HG03460 (cell line): ENCODE results near the gene PPT1.

Experiments
- ATAC-seq: cut with Tn5 transposase; IDR thresholded peaks from one replicate; pipeline ENCODE4 v1.9.1; 2021; ENCODE audit not compliant: unreplicated experiment

PPT1 gene

DNA sequence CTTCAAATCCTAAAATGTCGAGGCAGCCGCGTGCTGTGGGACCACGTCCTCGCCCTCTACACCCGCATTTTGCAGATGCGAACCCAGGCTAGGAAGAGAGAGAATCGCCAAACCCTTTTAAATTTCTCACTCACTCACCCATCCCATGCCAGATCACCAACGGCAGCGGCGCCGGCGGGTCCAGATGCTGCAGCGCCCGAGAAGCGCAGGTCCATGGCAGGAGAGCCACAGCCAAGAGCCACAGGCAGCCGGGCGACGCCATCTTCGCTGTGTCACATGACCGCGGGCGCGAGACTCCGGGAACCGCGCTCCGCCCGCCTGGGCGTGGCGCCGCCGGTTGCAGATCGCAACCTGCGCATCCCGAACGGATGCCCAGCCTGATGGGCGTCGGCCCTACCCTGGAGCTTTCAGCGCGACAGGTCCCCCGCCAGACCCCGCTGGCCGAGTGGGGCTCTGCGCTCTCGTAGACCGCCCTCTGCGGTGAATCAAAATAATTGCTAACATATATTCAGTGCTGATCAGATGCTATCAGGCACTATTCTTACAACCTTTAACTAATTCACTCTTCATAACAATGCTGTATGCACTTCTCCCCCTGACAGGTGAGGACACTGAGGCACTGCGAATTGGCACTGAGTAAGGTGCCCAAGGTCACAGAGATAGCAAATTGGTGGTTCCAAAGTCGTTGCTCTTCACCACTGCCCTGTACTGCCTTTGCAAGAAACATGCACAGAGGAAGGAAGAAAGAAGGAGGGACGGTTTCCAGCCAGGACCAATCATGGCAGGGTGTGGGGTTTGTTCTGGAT lies at the start of gene PPT1:
PPT1 (minus strand) TSS at position 276 of the 806 bp plus-strand sequence; CDS start at position 262, 14 bp downstream.
- peak; percentile 91 for ATAC-seq

DNA sequence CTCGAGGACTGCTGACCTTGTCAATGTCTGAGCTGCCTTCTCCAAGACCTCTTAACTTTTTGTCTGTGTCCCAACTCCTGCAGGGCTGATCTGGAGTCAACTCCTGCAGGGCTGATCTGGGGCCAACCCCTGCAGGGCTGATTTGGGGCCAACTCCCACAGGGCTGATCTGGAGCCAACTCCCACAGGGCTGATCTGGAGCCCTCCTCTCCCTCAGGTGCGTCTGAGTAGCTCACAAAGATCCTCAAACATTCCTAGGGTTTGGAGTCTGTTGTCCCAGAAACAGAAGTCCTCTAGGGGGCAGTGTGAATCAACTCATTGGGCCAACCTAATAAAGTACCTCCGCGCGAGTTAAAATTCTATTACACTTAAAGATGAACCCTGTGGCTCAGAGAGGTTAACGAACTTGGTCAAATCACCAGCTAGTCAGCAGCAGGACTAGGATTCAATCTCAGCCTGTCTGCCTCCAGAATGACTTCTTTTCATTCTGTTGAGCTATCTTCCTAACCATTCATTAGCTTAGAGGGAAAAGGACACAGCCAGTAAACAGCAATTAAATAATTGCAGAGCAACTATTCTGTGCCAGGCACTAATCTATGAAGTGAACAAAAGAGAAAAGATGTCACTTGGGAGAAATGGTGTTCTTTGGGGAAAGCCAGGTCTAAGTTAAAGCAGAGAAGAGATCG lies 47.0 kb upstream of the PPT1 start:
- ATAC-seq: no peak

DNA sequence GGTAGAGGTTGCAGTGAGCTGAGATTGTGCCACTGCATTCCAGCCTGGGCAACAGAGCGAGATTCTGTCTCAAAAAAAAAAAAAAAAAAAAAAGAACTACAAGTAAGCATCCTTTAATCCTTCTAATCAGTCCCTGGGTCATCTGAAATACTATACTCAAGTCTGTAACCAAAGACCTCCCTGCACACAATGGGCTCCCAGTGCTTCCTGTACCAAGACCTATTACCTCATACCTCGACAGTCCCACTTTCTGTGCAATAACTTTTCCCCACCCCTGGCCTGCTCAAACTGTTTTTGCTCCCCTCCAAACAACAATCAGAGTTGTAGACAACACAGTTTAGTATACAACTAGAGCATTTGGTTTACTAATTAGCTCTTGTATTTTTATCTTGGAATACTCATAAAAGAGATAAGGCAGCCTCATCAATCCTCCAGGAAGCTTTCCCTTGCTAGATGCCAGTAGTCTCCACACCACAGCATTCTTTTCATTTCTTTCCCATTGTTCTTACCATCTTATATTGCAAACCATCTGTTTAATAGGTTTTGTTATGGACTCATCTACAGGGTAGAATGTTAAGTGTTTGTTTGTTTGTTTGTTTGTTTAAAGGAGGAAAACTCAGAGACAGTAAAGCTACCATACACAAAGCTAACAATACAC lies 45.0 kb upstream of the PPT1 start:
- no peak for ATAC-seq

DNA sequence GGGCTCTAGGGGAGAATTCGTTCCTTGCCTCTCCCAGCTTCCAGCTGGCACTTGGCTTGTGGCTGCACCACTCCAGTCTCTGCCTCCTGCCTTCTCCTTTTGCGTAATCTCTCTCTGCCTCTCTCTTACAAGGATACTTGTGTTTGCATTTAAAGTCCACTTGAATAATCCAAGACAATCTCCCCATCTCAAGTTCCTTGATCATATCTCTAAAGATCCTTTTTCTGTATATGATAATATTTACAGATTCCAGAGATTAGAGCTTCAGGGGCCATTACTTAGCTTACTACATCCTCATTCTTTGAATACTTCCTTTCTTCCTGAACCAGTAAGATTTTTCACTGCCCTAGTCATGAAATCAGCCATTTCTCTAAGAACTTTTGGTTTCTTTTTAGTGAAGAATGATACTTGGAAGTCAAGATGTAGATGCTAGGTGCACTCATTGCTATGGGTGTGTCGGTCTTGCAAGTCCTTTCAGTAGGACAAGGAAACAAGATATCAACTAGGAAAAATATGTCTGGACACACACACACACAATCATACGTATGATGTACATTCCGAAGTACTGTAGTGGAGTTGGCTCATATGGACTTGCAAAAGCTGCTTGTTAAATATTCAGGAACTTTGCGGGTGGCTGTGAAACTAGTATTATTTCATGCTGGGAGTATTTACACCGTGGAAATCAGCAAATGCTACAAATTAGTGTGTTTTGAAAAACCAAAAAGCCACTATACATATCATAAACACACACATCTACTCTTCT lies 43.3 kb upstream of the PPT1 start:
- no peak for ATAC-seq

DNA sequence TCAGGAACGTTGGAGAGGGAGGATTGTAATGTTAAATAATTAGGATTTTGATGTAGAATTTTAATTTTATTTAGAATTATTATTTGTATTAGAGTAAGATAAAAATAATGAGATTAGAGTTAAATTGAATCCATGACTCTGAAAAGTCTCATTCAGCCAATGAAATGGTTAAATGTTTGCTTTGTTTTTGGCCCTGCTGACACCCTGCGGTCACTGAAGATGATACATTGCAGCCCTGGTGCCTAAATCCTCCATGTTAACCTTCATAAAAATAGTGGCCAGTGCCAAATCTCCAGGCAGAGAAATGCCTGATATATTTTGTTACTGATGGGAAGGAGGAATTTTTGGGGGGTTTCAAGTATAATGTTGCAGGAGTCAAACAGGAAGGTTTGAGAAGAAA lies 36.8 kb upstream of the PPT1 start:
- no peak for ATAC-seq

DNA sequence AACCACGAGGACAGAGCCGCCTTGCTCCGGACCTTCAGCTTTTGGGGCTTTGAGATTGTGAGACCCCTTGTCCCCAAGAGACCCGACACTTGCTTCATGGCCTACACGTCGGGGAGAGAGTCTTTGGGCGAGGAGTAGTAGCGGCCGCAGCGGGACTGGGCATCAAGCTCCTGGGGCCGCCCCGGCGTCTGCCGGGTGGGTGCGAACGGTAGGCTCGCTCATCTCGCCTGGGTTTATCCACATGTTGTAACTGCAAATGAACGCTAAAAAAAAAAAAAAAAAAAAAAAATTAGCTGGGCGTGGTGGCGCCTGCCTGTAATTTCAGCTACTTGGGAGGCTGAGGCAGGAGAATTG lies 36.2 kb upstream of the PPT1 start:
- no peak for ATAC-seq

DNA sequence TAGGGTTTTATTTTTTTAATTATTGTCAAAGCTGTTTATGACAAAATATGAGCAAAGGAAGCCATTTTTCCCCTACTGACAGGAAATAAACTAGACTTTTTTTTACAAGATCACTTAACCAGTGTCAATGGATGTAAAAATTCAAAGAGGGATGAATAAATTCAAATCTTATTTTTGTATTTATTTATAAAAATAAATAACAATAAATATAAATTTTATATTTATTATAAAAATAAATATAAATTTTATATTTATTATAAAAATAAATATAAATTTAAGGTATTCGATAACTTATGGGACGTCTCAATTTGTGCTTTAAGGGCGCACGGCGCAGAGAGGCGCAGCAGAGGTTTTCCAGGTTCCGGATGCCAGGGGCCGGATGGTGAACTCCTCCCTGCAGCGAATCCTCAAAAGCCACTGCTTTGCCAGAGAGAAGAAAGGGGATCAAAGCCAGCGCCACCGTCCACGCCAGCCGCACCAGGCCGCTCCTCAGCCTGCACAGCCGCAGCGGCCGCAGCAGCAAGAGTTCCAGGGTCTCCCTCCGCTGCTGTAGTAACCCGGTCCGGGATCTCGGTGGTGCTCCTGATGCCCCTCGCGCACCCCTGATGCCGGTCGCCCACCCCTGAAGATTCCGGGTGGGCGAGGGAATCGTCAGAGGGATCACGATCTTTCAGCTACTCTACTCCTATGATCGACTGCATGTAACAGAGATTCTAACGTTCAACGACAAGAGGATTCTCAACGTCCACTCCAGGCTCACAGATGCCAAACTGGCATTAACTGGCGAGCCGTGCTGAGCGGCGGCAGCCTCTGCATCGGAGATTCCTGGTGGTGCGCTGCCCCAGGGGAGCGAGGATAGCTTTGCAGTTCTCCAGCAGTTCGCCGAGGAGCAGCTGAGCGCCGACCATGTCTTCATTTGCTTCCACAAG lies 35.6 kb upstream of the PPT1 start:
- no peak for ATAC-seq

DNA sequence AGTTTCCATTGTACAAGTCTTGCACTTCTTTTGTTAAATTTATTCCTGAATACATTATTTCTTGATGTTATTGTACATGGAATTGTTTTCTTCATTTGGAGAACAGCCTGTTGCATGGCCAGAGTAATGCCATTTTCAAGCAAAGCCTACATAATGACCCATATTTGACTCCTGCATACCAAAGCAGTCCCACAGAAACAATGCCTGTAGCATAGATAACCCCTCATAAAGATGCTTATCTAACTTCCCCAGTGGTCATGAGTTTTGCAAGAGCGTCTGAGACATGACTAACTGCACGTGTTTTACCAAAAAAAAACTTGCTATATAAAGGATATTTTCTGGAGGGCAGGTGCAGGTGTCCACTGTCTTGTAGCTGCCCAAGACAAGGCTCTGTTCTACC lies 33.8 kb upstream of the PPT1 start:
- ATAC-seq: no peak

DNA sequence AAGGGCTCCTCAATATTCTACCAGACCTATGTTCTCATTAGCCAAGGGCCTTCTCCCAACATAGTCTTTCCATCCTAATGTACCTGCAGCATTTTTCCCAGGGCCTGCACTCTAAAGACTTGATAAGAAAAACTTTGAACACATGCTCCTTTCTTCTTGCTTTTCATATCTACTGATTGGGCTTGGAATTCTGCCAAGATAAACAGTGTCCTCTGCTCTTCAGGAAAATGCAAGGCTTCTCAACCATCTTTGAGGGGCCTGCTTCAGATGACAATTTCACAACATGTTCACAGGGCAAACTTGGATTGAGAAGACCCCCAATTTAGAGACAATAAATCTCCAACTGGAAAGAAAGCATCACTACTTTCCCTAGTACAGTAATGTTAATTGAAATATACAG lies 25.8 kb upstream of the PPT1 start:
- ATAC-seq: no peak

DNA sequence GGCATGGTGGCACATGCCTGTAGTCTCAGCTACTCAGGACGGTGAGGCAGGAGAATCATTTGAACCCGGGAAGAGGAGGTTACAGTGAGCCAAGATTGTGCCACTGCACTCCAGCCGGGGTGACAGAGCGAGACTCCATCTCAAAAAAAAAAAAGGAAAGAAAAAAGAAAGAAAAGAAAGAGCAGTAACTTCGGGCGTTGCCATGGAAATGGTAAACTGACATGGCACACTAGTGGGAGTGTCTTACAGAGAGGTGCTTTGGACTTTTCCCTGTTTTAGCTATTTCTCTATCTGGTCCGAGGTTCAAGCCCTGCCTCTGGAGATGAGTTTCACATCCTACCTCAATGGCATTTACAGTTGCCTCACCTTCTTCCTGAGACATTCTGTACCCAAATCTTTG lies 23.1 kb upstream of the PPT1 start:
- ATAC-seq: no peak

DNA sequence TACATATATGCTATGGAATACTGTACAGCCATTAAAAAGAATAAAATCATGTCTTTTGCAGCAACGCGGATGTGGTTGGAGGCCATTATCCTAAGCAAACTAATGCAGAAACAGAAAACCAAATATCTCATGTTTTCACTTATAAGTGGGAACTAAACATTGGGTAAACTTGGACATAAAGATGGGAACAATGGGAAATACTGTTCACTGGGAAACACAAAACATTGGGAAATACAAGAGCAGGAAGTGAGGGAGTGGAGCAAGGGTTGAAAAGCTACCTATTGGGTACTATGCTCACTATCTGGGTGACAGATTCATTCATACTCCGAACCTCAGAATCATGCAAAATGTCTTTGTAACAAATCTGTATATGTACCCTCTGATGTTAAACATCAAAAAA lies 17.3 kb upstream of the PPT1 start:
- no peak for ATAC-seq

DNA sequence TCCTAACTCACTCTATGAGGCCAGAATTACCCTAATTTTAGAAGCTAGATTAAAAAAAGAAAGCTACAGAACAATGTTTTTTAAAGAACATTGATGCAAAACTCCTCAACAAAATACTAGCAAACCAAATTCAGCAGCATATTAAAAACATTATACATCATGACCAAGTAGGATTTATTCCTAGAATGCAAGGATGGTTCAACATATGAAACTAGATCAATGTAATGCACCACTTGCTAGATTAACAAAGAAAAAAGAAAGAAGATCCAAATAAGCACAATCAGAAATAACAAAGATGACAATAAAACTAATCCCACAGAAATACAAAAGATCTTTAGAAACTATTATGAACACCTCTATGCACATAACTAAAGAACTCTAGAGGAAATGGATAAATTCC lies 13.3 kb upstream of the PPT1 start:
- no peak for ATAC-seq

DNA sequence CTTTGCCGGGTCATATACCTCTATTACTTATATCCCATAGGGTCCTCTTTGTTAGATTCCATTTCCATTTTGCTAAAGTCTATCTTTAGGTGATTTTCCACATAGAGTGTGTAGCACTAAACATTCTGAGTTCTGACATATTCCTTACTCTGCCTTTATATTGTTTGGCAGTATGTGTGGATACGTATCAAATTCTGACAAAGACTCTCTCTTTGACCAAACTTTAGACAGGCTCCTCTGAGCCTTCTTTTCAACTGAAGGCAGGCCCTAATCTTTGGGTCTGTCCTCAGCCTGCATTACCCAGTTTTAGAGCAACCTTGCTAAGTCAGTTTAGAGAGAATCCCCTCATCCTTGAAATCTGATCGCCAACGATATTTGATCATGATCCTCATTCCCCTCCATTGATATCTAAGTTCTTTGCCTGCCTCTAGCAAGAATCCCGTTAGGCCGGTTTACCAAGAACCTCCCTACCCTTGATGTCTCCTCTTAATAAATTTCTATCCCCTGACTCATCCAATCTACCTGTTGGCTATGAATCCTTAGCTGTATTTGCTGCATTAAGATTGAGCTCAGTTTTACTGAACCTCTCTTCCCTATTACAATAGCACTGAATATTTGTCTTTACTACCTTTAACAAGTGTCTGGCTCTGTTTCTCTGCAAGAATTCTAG lies 10.4 kb upstream of the PPT1 start:
- no peak for ATAC-seq

DNA sequence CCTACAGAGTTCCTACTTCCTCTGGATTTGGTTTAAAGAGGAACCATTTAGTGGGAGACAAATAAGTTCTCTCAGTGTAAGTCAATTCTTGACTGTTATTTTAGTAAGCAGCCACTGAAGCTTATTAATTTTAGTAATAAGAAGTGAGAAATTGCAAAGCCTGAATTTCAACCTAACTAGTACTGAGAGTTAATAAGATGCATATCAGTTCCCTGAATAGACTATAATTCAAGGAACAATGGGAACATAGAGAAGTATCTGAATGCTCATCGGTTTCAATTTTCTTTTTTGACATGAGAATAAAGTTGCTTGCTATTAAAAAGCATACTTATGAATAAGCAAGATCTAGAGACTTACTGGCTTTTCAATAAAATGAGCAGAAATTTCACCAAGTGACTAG lies 8.0 kb upstream of the PPT1 start:
- ATAC-seq: no peak

DNA sequence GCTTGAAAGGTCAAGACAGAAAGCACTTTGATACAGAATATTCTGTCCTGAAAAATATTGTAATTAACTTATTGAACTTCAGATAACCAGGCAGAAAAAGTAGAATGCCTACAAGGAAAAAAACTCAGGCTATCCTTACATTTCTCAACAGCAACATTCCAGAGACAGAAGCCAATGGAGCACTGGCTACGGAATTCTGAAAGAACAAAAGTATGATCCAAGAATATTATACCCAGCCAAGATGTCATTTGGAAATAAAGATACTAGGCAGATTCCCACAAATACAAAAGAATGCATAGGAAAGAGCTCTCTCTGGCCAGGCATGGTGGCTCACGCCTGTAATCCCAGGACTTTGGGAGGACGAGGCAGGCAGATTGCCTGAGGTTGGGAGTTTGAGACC lies 5.8 kb upstream of the PPT1 start:
- ATAC-seq: no peak

DNA sequence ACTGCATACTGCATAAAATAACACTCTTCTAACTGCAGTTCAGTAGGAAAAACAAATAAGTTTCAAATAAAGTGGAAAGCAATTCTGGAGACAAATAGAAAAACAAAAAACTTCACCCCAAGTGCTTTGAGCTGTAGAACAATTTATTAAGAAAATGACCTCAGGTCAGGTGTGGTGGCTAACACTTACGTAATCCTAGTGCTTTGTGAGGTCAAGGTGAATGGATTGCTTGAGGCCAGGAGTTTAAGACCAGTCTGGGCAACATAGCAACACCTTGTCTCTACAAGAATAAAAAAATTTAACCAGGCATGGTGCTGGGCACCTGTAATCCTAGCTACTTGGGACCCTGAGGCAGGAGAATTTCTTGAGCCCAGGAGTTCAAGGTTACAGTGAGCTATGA lies 5.0 kb upstream of the PPT1 start:
- ATAC-seq: no peak

DNA sequence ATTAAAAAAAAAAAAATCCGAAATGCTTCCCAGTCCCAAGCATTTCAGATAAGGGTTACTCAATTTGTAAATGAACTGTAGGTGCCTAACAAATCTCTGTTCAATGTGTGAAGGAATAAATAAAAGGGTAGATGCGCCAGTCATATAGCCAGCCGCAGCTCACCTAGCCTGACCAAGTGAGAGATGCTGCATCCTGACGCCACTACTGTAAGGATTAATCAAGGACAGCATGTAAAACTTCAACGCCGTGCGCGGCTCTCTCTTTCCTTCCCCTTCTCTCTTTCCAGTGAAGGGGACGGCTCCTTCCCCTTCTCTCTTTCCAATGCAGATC lies 441 bp downstream of the PPT1 start:
- ATAC-seq: peak; percentile 19

DNA sequence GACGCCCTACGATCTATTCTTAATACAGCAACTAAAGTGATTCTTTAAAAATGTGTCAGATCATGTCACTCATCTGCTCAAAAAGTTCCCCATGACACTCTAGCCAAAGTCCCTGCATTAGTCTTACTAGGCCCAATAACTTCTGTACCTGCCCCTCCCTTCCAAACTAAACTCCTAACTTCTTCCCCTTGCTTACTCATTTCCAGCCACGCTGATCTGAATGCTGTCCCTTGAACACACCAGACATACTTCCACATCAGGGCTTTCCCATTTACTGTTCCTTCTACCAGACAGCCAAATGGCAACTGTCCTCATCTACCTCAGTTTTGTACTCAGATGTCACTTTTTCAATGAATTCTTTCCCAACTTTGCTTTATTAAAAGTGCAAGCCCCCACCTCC lies 1.2 kb downstream of the PPT1 start:
- no peak for ATAC-seq

DNA sequence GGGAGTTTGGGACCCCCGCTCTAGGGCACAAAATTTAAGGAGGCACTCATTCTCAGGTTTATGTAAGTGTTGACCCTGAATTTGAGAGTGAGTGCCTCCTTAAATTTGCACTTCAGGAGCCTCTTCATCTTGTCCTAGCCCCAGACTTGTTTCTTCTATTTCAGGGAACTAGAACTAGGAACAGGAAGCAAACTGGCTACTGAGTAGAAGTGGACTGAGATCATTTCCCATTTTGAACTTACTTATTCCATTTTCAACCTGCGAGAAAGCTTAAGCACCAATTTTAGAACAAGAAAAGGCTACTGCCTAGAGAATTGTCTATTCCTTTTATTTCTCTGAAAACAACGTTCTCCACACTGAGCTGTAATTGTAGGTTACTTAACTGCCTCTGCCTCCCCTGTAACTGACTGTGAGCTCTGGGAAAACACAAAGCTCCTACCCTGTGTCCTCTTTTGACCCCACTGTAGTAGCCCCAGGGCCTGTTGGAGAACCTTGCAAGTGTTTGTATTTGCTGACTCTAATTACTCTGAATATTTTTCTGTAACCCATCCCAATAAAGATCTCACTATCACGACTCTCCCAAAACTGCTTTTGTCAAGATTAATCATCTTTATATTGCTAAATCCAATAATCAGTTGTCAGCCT lies 2.5 kb downstream of the PPT1 start:
- no peak for ATAC-seq
